Dermis lymphatic vessel endothelial cell (primary cell): ENCODE measurements around the gene POC1A. TPM values are rescaled to one million over a fixed set of nuclear protein-coding genes. Genes with fewer than 3 reads are reported as not detected.

Source experiments
- total RNA-seq: library from RNA; depleted of rRNA; stranded (reverse); fragments of >200 nt; gene quantifications from 2 replicates; pipeline ENCODE4 v1.2.1, GENCODE V29; 2014

The POC1A gene
- total RNA-seq = 3.4 and 3.8 TPM in 2 replicates

GRCh38 chr3:52154135-52155094, at the start of gene POC1A:
TSS of gene POC1A (minus strand) at chr3:52154423. CDS start at chr3:52154372, 51 bp downstream.

GRCh38 chr3:52197842-52198625, 43.8 kb upstream of the POC1A start, which contains the start of gene ALAS1:
TSS of gene ALAS1 (plus strand) at chr3:52198160. CDS start at chr3:52199242, 1,082 bp downstream.

GRCh38 chr3:52056521-52056967, 97.7 kb downstream of the POC1A start, which contains the start of gene DUSP7:
TSS of gene DUSP7 (minus strand) at chr3:52056571. CDS start at chr3:52056366, 205 bp downstream.

Other genes with a start within 250 kb of the POC1A start
- gene RRP9, start 212.5 kb downstream of the POC1A start, total RNA-seq = 10.0 and 14.8 TPM in 2 replicates
- gene PARP3, start 212.1 kb downstream of the POC1A start, total RNA-seq = 4.7 and 4.9 TPM in 2 replicates
- under 0.01 TPM in 2 replicates for gene GPR62, start 199.0 kb downstream of the POC1A start, total RNA-seq
- 13.1 and 16.9 TPM in 2 replicates for gene PCBP4, start 187.0 kb downstream of the POC1A start, total RNA-seq
- 13.6 and 19.2 TPM in 2 replicates for gene ABHD14B, start 180.4 kb downstream of the POC1A start, total RNA-seq
- 4.0 and 4.4 TPM in 2 replicates for gene ABHD14A, start 179.4 kb downstream of the POC1A start, total RNA-seq
- gene ACY1, start 170.9 kb downstream of the POC1A start, total RNA-seq = 16.1 and 18.4 TPM in 2 replicates
- gene RPL29, start 158.5 kb downstream of the POC1A start, total RNA-seq = 1,174 and 1,234 TPM in 2 replicates
- gene DUSP7, start 97.9 kb downstream of the POC1A start, total RNA-seq = 8.1 and 8.3 TPM in 2 replicates
- gene ALAS1, start 43.7 kb upstream of the POC1A start, total RNA-seq = 37.6 and 37.9 TPM in 2 replicates
- not detected in 2 replicates for gene TLR9, start 71.2 kb upstream of the POC1A start, total RNA-seq
- gene TWF2, start 84.7 kb upstream of the POC1A start, total RNA-seq = 93.5 and 125 TPM in 2 replicates
- 13.0 and 16.6 TPM in 2 replicates for gene PPM1M, start 91.3 kb upstream of the POC1A start, total RNA-seq
- 77.4 and 96.0 TPM in 2 replicates for gene WDR82, start 124.2 kb upstream of the POC1A start, total RNA-seq
- 24.4 and 29.6 TPM in 2 replicates for gene GLYCTK, start 133.4 kb upstream of the POC1A start, total RNA-seq
- 2.1 and 2.2 TPM in 2 replicates for gene DNAH1, start 161.9 kb upstream of the POC1A start, total RNA-seq